Progenitor cell of endocrine pancreas (in vitro differentiated cells): ENCODE results near the gene RERE. TPM values are rescaled to one million over a fixed set of nuclear protein-coding genes. Genes with fewer than 3 reads are reported as not detected.

ENCODE experiments used
- DNase-seq: peaks from one replicate; pipeline ENCODE4 v3.0.0; 2021; ENCODE audit warnings: low spot score; ENCODE audit not compliant: unreplicated experiment
- H3K27ac Mint-ChIP-seq: 2 replicates; pipeline ENCODE4 v1.8.0; 2021; ENCODE audit warnings: mild to moderate bottlenecking, moderate library complexity, mixed read lengths
- H3K27me3 Mint-ChIP-seq: 2 replicates; pipeline ENCODE4 v1.8.0; 2021; ENCODE audit warnings: mixed read lengths
- H3K36me3 Mint-ChIP-seq: 2 replicates; pipeline ENCODE4 v1.8.0; 2022; ENCODE audit warnings: mixed read lengths; ENCODE audit not compliant: insufficient read depth
- H3K4me1 Mint-ChIP-seq: 2 replicates; pipeline ENCODE4 v1.8.0; 2021; ENCODE audit warnings: low read depth, mixed read lengths
- H3K4me3 Mint-ChIP-seq: 2 replicates; pipeline ENCODE4 v1.8.0; 2021; ENCODE audit warnings: low read depth, mild to moderate bottlenecking, moderate library complexity, mixed read lengths
- H3K9me3 Mint-ChIP-seq: 2 replicates; pipeline ENCODE4 v1.8.0; 2021; ENCODE audit warnings: low read depth, mixed read lengths
- CTCF ChIP-seq: fragments of 200-600 bp; sonication (generic); IDR thresholded peaks from one replicate; pipeline ENCODE4 v1.5.0; 2021; ENCODE audit warnings: antibody characterized with exemption, mild to moderate bottlenecking; ENCODE audit not compliant: unreplicated experiment
- total RNA-seq: library from RNA; stranded (reverse); gene quantifications from 2 replicates; pipeline ENCODE4 v1.2.1, GENCODE V29; 2021

Gene RERE
- total RNA-seq, 1 donor from 2014 or later: 329 TPM

- TF ChIP-seq CTCF: no peak
- no peak for DNase-seq
- H3K36me3 Mint-ChIP-seq: peaks cover 7% of the 10 kb centered on the region
- peak overlapping the region; percentile 84 for H3K27ac Mint-ChIP-seq
- no peak overlapping the region for H3K4me3 Mint-ChIP-seq
- peaks cover 63% of the 10 kb centered on the region for H3K4me1 Mint-ChIP-seq
- H3K27me3 Mint-ChIP-seq: no peaks in the 10 kb centered on the region
- H3K9me3 Mint-ChIP-seq: no peaks in the 10 kb centered on the region
These were observed 217.7 kb downstream of the RERE start for GRCh38 chr1:8599646-8600212.

GRCh38 chr1:8598783-8599182 is 218.7 kb downstream of the RERE start:
- TF ChIP-seq CTCF: no peak
- no peak for DNase-seq
- Mint-ChIP-seq H3K27ac (peak overlapping the region; percentile 84), H3K9me3 (no peaks in the 10 kb centered on the region), H3K27me3 (no peaks in the 10 kb centered on the region), H3K4me3 (no peak overlapping the region), H3K36me3 (peaks cover 11% of the 10 kb centered on the region), H3K4me1 (peaks cover 55% of the 10 kb centered on the region)

GRCh38 chr1:8598060-8598724 is 219.2 kb downstream of the RERE start:
- peak; percentile 43 for TF ChIP-seq CTCF
- H3K4me1 Mint-ChIP-seq: peaks cover 53% of the 10 kb centered on the region
- peaks cover 16% of the 10 kb centered on the region for H3K36me3 Mint-ChIP-seq
- no peak for DNase-seq
- H3K9me3 Mint-ChIP-seq: no peaks in the 10 kb centered on the region
- H3K27ac Mint-ChIP-seq: peak overlapping the region; percentile 84
- H3K4me3 Mint-ChIP-seq: no peak overlapping the region
- H3K27me3 Mint-ChIP-seq: no peaks in the 10 kb centered on the region

GRCh38 chr1:8597455-8597854 is 220.0 kb downstream of the RERE start:
- peak overlapping the region; percentile 56 for H3K27ac Mint-ChIP-seq
- H3K27me3 Mint-ChIP-seq: no peaks in the 10 kb centered on the region
- no peaks in the 10 kb centered on the region for H3K9me3 Mint-ChIP-seq
- DNase-seq: no peak
- peaks cover 51% of the 10 kb centered on the region for H3K4me1 Mint-ChIP-seq
- H3K36me3 Mint-ChIP-seq: peaks cover 17% of the 10 kb centered on the region
- TF ChIP-seq CTCF: no peak
- H3K4me3 Mint-ChIP-seq: no peak overlapping the region

GRCh38 chr1:8595941-8596340 is 221.5 kb downstream of the RERE start:
- Mint-ChIP-seq H3K27ac (no peak overlapping the region), H3K9me3 (no peaks in the 10 kb centered on the region), H3K27me3 (no peaks in the 10 kb centered on the region), H3K36me3 (peaks cover 15% of the 10 kb centered on the region), H3K4me1 (peaks cover 60% of the 10 kb centered on the region), H3K4me3 (no peak overlapping the region)
- no peak for DNase-seq
- TF ChIP-seq CTCF: no peak
